ENCODE results near the gene SMIM28.

The SMIM28 gene

GRCh38 chr6:138429761-138430160 lies 52.1 kb downstream of the SMIM28 start:
- TF ChIP-seq CTCF (IDR thresholded peaks at IDR 0.05): no peak

- no peak for TF ChIP-seq CTCF (IDR thresholded peaks at IDR 0.05)
Observed at GRCh38 chr6:138430361-138431145, 52.8 kb downstream of the SMIM28 start.

GRCh38 chr6:138431256-138432062 lies 53.8 kb downstream of the SMIM28 start:
- TF ChIP-seq CTCF (IDR thresholded peaks at IDR 0.05): no peak

GRCh38 chr6:138432063-138432356 lies 54.3 kb downstream of the SMIM28 start:
- TF ChIP-seq CTCF (IDR thresholded peaks at IDR 0.05): no peak
